GM18867 (cell line): Measurements from ENCODE around the gene USH1C.

Experiments used
- ATAC-seq: cut with Tn5 transposase; IDR thresholded peaks from one replicate; pipeline ENCODE4 v1.9.1; 2021; ENCODE audit warnings: mild to moderate bottlenecking, moderate library complexity; ENCODE audit not compliant: unreplicated experiment

Gene USH1C

GRCh38 chr11:17446482-17446881 lies 97.7 kb downstream of the USH1C start:
- no peak for ATAC-seq

GRCh38 chr11:17445240-17445795 lies 98.9 kb downstream of the USH1C start:
- no peak for ATAC-seq

- ATAC-seq, result no peak
Measured at GRCh38 chr11:17443926-17444690, 100.1 kb downstream of the USH1C start.
